Endodermal cell (in vitro differentiated cells): ENCODE data around the gene FGR. TPM values are rescaled to one million over a fixed set of nuclear protein-coding genes. Genes with fewer than 3 reads are reported as not detected.
A peak's percentile ranks its signal among the peaks of the same experiment; 100 is the strongest.

ENCODE experiments used
- DNase-seq: peaks from one replicate; pipeline ENCODE4 v3.0.0-alpha.2; 2017
- H3K27ac ChIP-seq: 2 replicates; pipeline ENCODE4 v1.5.1; 2013; ENCODE audit warnings: mild to moderate bottlenecking, low read depth, low read length, moderate library complexity
- H3K27me3 ChIP-seq: 2 replicates; pipeline ENCODE4 v1.6.1; 2013; ENCODE audit warnings: mild to moderate bottlenecking, low read length, moderate library complexity; ENCODE audit not compliant: insufficient read depth, control insufficient read depth, poor library complexity, severe bottlenecking
- H3K36me3 ChIP-seq: 2 replicates; pipeline ENCODE4 v1.7.0; 2013; ENCODE audit warnings: mild to moderate bottlenecking, low read length, moderate library complexity; ENCODE audit not compliant: control insufficient read depth, insufficient read depth
- H3K4me1 ChIP-seq: one replicate; pipeline ENCODE4 v1.7.0; 2013; ENCODE audit warnings: low read length; ENCODE audit not compliant: control insufficient read depth, insufficient read depth
- H3K4me3 ChIP-seq: 2 replicates; pipeline ENCODE4 v1.5.1; 2013; ENCODE audit warnings: mild to moderate bottlenecking, low read length, moderate library complexity
- H3K9ac ChIP-seq: 2 replicates; pipeline ENCODE4 v1.6.1; 2013; ENCODE audit warnings: mild to moderate bottlenecking, low read length, moderate library complexity; ENCODE audit not compliant: poor library complexity, severe bottlenecking; ENCODE audit errors: extremely low read depth
- H3K9me3 ChIP-seq: 2 replicates; pipeline ENCODE4 v1.6.1; 2013; ENCODE audit warnings: mild to moderate bottlenecking, low read length, moderate library complexity; ENCODE audit not compliant: control insufficient read depth
- H3K27ac Mint-ChIP-seq: 2 replicates; pipeline ENCODE4 v1.8.0; 2020; ENCODE audit warnings: mixed read lengths
- H3K27me3 Mint-ChIP-seq: 2 replicates; pipeline ENCODE4 v1.8.0; 2021; ENCODE audit warnings: mild to moderate bottlenecking, mixed read lengths; ENCODE audit not compliant: insufficient read depth
- H3K36me3 Mint-ChIP-seq: 2 replicates; pipeline ENCODE4 v1.8.0; 2020; ENCODE audit warnings: low read depth, mixed read lengths
- H3K4me1 Mint-ChIP-seq: 2 replicates; pipeline ENCODE4 v1.8.0; 2020; ENCODE audit warnings: mixed read lengths
- H3K4me3 Mint-ChIP-seq: 2 replicates; pipeline ENCODE4 v1.8.0; 2020; ENCODE audit warnings: mild to moderate bottlenecking, moderate library complexity, mixed read lengths
- H3K9me3 Mint-ChIP-seq: 2 replicates; pipeline ENCODE4 v1.8.0; 2020; ENCODE audit warnings: mild to moderate bottlenecking, mixed read lengths
- WGBS, 2 experiments: methylation state at CpG; one replicate each; pipeline versions ENCODE4 v1.1.5 to v1.1.7; 2013; ENCODE audit warnings: missing lambda C conversion rate in 2 of 2, mixed read lengths in 1 of 2; ENCODE audit not compliant: insufficient coverage in 1 of 2, insufficient read length in 1 of 2; 5-methylcytosine and 5-hydroxymethylcytosine counted together
- total RNA-seq, 2 donors: library from RNA; stranded (reverse); fragmentation: NEBNext Ultra II Directional in 1 of 2; extraction: Animal tissue kit (Norgen Biotek cat#: 25700) in 1 of 2; gene quantifications; 2 replicates in 1 of 2; 3 replicates in 1 of 2; pipeline ENCODE4 v1.2.1, GENCODE V29; 2021
- TF ChIP-seq, protein P1 (sequence below): fragments of 200-600 bp; sonication (generic); conservative IDR thresholded peaks from 2 replicates; pipeline ENCODE4 v1.5.0; 2021; ENCODE audit warnings: antibody characterized with exemption, mild to moderate bottlenecking

The FGR gene
- total RNA-seq, 2 donors from 2014 or later, result not detected

DNA sequence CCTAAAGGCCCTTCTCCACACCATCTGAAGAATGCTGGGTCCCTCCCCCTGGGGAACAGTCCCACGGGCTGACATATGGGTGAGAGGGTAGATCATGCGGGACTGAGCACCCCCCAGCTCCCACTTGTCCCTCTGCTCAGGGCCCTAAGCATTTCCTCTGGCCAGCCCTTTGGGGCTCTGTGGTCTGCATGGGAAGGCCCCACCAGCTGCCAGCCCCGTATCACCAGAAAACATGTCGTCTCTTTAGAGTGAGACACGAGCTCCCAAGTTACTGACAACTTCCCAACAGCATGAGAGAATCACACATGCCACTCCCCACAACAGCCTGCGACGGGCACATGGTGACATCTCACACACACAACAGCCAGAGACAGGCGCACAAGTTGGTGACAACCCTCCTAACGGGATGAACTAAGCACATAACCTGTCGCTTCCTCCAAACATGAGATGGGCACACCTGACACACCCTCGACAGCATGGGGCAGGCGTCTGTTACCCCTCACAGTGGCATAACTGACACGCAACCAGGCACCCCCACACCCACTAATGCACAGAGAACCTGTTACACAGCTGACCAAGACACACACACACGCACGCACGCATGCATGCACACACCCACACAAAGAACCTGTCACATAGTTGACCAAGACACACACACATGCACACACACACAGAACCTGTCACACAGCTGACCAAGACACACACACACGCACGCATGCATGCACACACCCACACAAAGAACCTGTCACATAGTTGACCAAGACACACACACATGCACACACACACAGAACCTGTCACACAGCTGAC lies 72.2 kb downstream of the FGR start:
- Mint-ChIP-seq H3K9me3 (no peaks in the 10 kb centered on the region), H3K4me3 (no peak overlapping the region), H3K27me3 (no peaks in the 10 kb centered on the region), H3K27ac (no peak overlapping the region), H3K4me1 (peaks cover 70% of the 10 kb centered on the region), H3K36me3 (no peaks in the 10 kb centered on the region)
- H3K27me3 ChIP-seq, result no peaks in the 10 kb centered on the region
- no peak for DNase-seq
- WGBS, 2 experiments, result 86% methylated on average over 5 to 18 of the region's 18 CpGs
- peak overlapping the region; percentile 84 for H3K27ac ChIP-seq
- H3K9me3 ChIP-seq, result no peaks in the 10 kb centered on the region
- no peak overlapping the region for H3K9ac ChIP-seq
- TF ChIP-seq, protein P1, sequence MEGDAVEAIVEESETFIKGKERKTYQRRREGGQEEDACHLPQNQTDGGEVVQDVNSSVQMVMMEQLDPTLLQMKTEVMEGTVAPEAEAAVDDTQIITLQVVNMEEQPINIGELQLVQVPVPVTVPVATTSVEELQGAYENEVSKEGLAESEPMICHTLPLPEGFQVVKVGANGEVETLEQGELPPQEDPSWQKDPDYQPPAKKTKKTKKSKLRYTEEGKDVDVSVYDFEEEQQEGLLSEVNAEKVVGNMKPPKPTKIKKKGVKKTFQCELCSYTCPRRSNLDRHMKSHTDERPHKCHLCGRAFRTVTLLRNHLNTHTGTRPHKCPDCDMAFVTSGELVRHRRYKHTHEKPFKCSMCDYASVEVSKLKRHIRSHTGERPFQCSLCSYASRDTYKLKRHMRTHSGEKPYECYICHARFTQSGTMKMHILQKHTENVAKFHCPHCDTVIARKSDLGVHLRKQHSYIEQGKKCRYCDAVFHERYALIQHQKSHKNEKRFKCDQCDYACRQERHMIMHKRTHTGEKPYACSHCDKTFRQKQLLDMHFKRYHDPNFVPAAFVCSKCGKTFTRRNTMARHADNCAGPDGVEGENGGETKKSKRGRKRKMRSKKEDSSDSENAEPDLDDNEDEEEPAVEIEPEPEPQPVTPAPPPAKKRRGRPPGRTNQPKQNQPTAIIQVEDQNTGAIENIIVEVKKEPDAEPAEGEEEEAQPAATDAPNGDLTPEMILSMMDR, result no peak
- peaks cover 9% of the 10 kb centered on the region for H3K36me3 ChIP-seq
- no peak overlapping the region for H3K4me3 ChIP-seq
- peaks cover 44% of the 10 kb centered on the region for H3K4me1 ChIP-seq

Other genes with a start within 250 kb of the FGR start
- gene GPR3, start 242.6 kb downstream of the FGR start, total RNA-seq, result 1 to 10 TPM; 3.5 to 4.1 TPM
- 10 to 100 TPM; 90.0 to 98.8 TPM for gene WASF2, start 145.0 kb downstream of the FGR start, total RNA-seq
- gene AHDC1, start 31.0 kb downstream of the FGR start, total RNA-seq, result 10 to 100 TPM; 39.3 to 41.2 TPM
- 1 to 10 TPM in 1 of 2 donors, under 1 TPM in 1; 0.71 to 1.1 TPM for gene IFI6, start 37.0 kb upstream of the FGR start, total RNA-seq
- 10 to 100 TPM; 13.0 to 14.7 TPM for gene FAM76A, start 90.8 kb upstream of the FGR start, total RNA-seq
- 10 to 100 TPM; 19.5 to 23.3 TPM for gene STX12, start 138.0 kb upstream of the FGR start, total RNA-seq
- gene PPP1R8, start 195.6 kb upstream of the FGR start, total RNA-seq, result 10 to 100 TPM; 45.0 to 48.1 TPM
- 1 to 10 TPM; 8.5 to 8.8 TPM for gene THEMIS2, start 237.4 kb upstream of the FGR start, total RNA-seq